Amygdala (tissue), 56 donors: ENCODE results near the gene SH3GL3.

ENCODE experiments used
- DNase-seq, 56 donors: peaks; one replicate each; lab custom pipeline; 2025; lab: John Stamatoyannopoulos, UW

SH3GL3 gene, protein sequence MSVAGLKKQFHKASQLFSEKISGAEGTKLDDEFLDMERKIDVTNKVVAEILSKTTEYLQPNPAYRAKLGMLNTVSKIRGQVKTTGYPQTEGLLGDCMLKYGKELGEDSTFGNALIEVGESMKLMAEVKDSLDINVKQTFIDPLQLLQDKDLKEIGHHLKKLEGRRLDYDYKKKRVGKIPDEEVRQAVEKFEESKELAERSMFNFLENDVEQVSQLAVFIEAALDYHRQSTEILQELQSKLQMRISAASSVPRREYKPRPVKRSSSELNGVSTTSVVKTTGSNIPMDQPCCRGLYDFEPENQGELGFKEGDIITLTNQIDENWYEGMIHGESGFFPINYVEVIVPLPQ

DNA sequence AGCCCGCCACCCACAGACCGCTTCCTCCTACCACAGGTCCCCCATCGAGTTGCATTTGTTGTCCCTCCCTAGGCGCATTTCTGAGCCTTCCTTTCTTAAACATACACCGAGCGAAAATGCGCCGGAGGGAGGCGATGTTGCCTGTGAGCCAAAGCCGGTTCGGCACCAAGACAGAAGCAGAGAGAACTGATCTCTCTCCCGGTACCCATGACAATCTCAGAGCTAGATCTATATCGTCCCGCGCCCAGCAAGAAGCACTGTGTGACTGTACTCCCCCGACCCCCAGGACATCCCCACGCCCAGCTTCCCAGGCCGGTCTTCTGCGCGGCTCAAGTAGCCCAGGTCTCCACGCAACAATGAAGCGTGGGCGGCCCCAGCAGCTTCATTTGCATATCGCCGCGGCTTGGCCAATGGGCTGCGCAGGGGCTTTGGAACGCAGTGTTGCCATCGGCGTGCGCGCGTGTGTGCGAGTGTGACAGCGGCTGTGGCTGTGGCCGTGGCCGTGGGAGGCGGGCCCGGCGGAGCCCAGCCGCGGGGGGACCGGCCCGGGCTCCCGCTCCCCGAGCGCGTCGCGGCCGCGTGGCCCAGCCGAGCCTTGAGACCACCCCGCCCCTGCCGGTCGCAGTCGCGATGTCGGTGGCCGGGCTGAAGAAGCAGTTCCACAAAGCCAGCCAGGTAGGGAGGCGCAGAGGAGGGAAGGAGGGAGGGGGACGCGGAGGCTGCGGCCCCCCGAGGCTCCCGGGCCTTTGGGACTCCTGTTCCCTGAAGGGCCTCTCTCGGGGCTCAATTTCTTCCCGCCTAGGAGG, at the start of gene SH3GL3:
SH3GL3 (plus strand) TSS at position 438 of the 806 bp plus-strand sequence; CDS start at position 631, 193 bp downstream.
- DNase-seq, result peak in 55 of 56 donors; percentile 45 to 96 (median 88)

DNA sequence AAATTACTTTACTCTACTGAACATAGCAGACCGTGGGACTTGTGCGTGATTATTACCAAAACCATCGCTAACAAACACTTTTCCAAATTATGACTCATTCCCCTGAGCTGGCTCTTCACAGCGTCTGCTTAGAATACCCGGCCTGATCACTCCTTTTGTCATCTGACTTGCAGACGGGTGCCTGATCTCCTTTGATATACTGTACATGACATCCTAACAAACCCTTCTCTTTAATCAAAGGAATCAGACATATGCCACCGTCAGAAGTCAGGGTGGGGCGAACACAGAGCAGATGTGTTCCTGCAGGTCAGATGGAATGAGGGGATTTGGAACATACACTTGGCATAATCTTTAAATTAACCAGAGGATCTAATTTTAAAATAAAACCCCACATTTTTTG, 48.5 kb upstream of the SH3GL3 start:
- no peak for DNase-seq

DNA sequence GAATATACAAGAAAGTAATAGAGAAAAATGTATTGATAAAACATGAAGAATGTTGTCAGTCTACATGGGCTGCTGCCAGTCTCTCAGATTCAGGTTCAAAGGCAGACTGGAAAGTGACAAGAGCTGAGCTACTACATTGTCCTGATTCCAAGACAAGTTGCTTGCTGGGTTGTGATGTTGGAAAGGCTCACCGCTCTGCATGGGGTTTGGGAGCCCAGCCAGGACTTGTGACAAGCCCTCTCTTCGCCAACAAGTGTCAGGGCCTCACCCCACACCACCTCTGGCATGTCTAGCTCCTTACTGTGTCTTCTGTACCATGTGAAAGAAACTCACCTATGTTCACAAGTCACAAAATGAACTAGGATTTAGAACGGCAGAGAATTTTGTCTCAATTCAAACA, 43.0 kb upstream of the SH3GL3 start:
- peak in 7 of 56 donors; percentile 2 to 24 (median 5) for DNase-seq

DNA sequence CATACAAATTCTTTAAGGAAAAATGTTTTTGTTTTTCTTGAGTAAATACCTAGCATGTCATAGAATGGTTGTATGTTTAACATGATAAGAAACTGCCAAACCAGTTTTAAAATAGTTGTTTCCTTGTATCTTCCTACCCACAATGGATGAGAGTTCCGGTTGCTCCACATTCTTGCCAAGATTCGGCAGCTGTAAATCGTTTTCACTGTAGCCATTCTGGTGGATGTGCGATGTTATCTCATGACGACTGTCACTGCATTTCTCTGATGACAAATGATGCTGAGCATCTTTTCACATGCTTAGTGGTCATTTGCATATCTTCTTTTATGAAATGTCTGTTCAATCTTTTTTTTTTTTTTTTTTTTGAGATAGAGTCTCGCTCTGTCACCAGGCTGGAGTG, 36.6 kb upstream of the SH3GL3 start:
- DNase-seq, result no peak

DNA sequence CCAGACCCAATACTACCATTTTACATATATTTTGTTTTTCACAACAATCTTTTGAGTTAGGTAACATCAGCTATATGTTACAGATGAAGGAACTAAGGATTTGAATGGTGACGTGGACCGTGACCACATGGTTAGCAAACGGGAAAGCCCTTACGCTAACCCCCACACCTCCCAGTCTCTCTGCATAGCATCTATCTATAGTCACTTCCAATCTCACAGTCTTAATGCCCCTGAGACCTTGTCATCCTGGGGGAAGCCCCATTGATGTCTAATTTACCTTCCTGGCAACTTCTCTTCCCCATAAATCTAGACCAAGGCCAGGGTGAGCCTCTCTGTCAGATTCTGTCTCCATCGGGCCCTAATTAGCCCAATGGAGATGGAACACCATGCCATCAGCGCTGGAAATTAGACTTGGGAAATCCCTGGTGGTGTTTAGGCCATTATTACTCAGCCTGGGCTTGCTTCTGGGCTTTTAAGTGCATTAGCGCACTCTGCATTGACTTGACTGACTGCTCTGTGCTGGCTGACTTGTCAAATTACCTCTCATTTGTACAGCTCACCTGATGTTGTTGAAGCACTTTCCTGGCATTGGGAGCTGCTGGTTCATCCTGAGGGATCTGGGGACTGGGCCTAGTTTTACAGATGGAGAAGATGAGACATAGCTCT, 34.0 kb upstream of the SH3GL3 start:
- DNase-seq, result no peak

DNA sequence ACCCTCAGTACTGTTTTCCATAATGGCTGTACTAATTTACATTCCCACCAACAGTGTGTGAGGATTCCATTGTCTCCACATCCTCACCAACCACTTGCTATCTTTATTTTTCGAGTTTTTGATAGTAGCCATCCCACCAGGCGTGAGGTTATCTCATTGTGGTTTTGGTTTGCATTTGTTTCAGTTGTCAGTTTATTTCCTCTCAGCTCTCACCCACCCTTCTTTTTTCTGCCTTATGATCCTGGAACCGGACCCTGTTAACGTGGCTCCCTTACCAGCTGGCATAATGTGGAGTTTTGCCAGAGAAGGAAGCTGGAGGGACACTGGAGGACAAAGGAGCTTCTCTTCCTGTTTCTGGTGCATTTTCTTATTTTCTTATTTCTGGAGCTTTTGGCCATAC, 25.1 kb upstream of the SH3GL3 start:
- no peak for DNase-seq

DNA sequence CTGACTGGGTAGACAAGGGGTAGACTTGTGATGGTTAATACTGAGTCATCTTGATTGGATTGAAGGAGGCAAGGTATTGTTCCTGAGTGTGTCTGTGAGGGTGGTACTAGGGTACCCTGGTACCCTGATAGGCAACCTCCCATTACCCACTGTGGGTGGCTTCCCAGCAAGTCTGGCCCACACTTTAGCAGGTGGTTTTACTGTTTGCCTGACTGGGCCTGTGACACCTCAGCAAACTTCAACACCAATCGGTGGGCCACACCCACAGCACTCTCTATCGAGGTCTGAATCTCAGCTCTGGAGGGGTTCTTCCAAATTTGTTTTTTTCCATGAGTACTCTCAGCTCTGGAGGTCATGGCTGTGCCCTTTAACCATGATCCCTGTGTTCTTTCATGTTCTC, 24.6 kb upstream of the SH3GL3 start:
- no peak for DNase-seq

DNA sequence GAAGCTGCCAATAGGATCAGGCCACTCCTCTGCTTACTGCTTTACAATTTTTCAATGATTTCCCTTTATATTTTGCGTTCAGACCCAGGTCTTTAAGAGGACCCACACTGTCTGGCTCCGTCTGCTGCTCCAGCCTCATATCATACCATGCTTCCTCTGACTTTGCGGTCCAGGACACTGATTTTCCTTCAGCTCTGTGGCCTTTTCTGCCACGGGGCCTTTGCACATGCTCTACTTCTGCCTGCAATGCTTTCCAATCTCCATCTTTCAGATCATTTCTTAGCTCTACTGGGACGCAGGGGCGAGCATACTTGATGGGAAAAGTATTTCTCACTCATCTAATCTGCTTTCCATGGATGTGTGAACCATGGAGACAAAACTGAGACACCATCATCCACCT, 23.0 kb upstream of the SH3GL3 start:
- no peak for DNase-seq

DNA sequence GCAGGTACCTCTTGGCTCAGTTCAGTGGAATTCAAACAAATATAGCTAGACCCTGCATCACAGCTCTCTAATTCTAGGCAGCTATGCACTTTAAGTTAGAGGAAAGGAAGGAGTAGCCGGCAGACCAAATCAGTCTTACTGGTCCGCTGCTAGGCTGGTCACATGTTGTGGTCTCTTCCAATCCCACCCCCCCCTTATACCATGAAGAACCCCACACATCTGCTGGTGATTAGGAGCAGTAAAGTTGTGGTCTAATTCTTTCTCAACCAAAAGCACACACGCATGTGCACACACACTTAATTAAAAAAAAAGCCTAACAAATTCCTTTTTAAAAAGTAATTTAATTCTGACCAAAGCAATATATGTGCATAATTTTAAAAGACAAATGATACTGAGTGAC, 16.7 kb upstream of the SH3GL3 start:
- no peak for DNase-seq

DNA sequence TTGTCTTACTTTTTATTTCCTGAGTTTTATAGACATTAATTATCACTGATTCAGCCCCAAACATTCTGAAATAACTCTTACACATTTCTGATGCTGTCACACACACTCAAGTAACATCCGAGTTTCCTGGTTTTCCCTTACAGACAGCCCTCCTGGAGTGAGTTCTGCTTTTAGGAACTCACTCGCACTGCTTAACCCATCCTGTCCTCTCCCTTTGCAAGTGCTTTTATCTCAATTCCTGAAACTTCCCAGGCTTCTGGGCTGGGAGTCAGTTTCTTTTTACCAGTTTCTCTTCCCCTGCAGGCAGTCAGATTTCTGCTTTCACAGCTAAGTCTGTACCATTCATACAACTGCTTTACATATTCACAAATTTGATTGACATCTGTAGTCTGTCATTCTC, 15.6 kb upstream of the SH3GL3 start:
- no peak for DNase-seq

DNA sequence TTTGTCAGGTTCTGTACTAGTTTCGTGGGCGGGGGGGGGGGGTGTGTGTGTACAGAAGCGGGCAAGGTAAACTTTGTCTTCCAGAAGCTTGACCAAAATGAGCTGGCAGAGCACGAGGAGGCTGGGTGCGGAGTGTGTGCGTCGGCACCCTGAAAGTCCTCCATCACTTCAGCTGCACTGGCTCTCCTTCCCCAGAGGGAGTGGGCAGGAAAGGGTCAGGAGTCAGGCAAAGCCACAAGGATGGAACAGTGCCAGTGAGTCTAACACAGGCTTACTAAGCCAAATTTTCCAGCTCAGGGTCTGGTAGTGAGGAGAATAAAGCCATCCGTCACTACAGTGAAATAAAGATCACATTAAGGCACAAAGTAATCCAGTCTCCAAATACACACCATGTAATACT, 11.9 kb upstream of the SH3GL3 start:
- no peak for DNase-seq

DNA sequence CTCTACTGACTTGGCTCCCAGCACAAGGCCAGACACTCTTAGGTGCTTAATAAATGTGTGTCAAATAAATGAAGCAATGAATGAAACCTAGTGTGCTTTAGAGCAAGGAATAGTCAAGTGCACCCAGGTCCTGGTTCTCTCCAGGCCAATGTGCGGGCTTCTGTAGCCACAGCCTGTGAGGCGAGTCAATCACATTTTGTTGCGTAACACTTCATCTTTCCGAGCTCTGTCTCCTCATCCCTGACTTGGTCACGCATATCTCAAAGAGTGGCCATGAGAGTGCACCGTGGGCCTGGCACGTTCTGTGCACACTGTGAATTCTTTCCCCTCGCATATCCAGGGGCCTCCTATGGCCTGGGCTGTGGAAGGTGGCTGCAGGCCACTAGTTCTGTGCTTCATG, 11.4 kb upstream of the SH3GL3 start:
- DNase-seq, result no peak

DNA sequence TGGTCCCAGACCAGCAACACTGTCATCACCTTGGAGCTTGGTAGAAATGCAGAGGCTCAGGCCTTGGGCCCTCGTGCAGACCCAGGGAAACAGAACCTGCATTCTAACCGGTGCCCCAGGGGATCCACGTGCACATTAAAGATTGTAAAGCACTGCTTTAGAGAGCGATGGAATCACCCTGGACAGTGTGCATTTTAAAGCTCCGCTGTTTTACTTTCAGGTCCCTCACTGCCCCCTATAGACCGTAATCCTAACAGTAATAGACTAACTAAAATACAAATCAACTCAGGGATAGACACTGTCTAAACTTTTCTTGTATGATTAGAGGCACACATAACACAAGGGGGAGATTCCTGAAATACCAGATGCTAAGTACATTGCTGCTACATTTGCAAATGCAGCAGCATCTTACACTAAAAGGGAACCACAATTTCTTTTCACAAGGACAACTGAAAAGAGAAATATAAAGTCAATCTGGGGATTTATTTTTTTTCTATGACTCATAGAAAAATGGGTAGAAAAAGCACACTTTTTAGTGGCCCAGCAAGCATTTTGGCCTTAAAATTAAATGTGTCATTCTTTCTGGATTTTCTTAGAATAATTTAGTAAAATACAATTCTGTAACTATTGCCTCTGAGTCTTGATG, 10.5 kb upstream of the SH3GL3 start:
- DNase-seq, result peak in 2 of 56 donors; percentile 13 to 22

DNA sequence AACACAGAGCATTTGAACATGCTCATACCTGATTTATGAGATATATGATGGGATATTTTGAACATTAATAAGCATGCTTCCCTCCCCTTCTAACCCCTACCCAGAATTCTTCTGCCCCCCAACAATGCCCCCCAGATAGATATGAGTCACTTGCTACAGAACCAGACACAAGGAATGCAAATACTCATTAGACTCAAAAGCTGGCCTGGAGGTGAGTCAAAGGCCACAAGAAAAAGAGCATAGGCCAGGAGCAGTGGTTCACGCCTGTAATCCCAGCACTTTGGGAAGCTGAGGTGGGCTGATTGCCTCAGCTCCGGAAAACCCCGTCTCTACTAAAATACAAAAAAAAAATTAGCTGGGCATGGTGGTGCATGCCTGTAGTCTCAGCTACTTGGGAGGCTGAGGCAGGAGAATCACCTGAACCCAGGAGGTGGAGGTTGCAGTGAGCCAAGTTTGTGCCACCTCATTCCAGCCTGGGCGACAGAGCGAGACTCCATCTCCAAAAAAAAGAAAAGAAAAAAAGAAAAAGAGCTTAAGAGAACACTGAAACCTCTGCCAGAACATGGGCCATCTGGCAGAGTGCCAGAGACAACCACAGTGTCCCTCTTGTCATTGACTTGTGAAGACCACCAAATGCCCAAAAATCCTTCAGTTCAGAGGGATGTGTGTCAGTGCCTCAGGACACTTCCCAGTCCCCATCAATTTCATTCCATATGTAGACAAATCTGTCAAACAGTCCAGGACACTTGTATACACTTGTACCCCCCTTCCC, 3.9 kb upstream of the SH3GL3 start:
- DNase-seq, result no peak

DNA sequence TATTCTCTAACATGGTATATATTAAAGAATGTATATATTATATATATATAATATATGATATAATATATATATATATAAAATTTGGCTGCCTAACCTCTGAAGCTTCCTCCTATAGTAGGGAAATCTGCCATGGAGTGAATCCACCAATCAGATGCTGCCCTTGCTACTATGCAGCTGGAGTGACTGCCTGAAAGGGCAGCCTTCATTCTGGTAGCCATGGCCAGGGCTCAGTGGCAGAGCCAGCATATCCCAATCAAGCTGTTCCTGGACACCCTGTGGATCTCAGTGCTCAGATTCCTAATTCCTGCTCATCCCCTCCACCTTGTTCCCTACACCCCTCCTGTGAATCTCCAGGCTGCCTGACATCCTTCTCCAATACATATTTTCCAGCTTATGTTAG, 2.2 kb upstream of the SH3GL3 start:
- peak in 15 of 56 donors; percentile 10 to 62 (median 21) for DNase-seq

DNA sequence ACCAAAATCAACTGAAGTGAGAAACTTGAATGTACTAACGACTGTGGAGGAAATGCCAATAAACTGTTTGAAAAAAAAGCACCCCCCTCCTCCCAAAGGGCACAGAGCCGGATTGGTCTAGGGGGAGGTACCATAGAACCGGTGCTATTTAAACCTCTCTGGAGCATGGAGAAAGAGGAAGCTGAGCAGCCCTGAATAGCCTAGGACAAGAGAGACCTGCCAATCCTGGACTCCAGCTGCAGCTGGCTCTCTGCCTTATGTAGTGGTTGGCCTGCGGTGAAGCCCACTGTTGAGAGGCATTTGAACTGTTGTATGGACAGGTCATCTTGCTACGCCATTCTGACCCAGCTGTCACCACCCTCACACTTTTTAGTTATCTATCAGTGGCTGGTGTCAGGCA, 1.5 kb upstream of the SH3GL3 start:
- DNase-seq, result peak in 8 of 56 donors; percentile 3 to 18 (median 10)

DNA sequence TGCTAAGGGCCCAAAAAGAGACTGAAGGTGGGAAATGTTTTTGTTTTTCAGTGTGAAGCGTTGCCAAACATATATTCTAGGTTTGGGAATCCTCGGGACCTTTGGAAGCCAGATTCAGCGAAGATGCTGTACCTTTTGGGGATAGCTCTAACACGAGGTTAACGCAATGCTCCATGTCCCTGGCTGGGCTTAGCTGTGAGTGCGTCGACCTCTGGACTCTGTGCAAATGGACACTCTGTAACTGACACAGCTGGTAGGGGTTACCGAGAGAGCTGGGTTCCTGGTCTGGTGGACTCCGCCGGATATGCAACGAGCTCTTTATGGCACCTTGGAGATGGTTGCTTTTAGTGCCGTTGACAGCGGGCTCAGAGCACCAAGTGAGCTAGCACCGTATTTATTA, 724 bp upstream of the SH3GL3 start:
- no peak for DNase-seq

DNA sequence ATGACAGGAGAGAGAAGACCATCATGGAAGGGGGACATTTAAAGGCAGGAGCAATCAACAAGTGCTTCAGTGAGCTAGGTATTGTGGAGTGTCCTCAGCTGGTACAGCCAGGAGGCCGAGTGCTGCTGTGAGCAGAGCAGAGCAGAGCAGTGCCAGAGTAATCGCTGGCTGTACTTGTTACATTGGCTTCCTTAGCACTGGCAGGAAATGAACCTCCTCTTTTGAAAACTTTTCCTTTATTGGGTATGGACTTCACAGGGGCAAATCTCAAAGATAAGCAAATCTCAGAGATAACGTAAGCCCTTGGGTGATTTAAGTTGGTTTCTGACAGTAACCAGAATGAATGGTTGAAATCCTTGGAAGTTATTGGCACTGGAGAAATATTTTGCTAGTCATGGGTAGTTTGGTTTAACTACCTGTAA, 2.1 kb downstream of the SH3GL3 start:
- DNase-seq, result peak in 8 of 56 donors; percentile 9 to 46 (median 18)

DNA sequence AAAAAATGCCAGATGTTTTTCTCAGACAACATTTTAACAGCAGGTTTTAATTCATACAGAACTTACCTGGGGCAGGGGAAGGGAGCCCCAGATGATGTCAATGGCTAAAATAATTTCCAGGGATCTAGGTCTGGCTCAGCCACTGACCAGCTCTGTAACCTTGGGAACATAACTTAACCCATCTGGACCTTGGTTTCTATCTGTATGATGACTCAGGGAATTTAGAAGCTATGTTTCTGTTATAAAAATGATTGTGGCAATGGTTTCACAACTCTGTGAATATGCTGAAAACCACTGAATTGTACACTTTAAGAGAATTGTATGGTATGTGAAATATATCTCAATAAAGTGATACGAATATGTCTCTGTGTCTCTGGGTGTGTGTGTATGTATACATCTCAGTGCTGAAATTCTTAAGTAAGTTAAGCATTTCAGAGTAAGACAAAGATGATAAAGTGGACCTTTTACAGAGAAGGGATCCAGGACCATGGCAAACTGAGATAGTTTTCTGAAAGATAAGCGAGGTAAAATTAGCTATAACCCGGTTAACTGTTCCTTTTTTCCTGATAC, 2.9 kb downstream of the SH3GL3 start:
- DNase-seq, result no peak

DNA sequence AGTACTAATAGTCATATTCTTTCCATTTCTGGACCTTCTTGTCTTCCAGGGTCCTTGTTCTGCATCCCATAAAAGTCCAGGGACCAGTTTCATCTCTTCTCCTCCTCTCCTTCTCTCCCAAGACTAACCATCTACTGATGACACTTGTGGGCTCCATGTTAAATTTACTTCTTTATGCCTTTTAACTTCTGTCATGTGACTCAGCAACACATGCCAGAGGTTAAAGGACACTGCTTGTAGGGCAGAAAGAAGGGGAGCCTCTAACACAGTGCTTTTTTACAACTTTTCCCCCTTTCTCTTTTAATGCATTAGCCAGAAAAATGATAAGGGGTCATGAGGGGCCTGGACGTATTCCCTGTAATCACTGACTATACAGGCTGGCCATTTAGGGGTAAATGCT, 10.0 kb downstream of the SH3GL3 start:
- DNase-seq, result no peak
